ENCODE measurements around the gene FOXB2. TPM values are rescaled to one million over a fixed set of nuclear protein-coding genes. Genes with fewer than 3 reads are reported as not detected.
"Not testable (repeated sequence)": the region's sequence is repeated elsewhere in the genome, so short reads cannot be mapped to it uniquely, and the experiment has no call there.

The FOXB2 gene
- total and polyA plus RNA-seq, 2 of the 13 experiments (the other 11 are each of a cell fraction or from before 2014, with no cell fraction given) = not detected

- H3K27me3 ChIP-seq (ENCODE audit: control insufficient read depth in 1 of 2, insufficient read depth in 2 of 2, low read length in 2 of 2) = 0 out of 5 replicates have a peak, but pooled peaks cover 0 to 5% of the 10 kb centered on the region in 2 experiments
- 0% methylated on average over 1 of the region's 1 CpG for WGBS (ENCODE audit: low lambda C conversion rate)
- H3K36me3 ChIP-seq (replicated peaks in 1 of 2; ENCODE audit: control insufficient read depth in 1 of 2, insufficient read depth in 2 of 2, low read length in 2 of 2) = no peaks in the 10 kb centered on the region
- POLR2A ChIA-PET = no interaction called here
- H3K4me1 ChIP-seq (ENCODE audit: insufficient read depth, low read length) = no peaks in the 10 kb centered on the region
- no peak overlapping the region for H3K4me3 ChIP-seq (replicated peaks in 1 of 3; ENCODE audit: insufficient read depth in 1 of 3, low read depth in 2 of 3, low read length in 3 of 3)
- CTCF ChIA-PET (ENCODE audit: low intra/inter-chr PET ratio, low total read pairs) = no interaction called here
- H3K79me2 ChIP-seq (ENCODE audit: insufficient read depth, low read length) = no peaks in the 10 kb centered on the region
- no peak for TF ChIP-seq ZNF275 (CRISPR knock-in tag; IDR thresholded peaks at IDR 0.05; ENCODE audit: borderline replicate concordance)
- no peak for TF ChIP-seq GABPA (IDR thresholded peaks at IDR 0.05; ENCODE audit: low read depth, low read length)
- TF ChIP-seq GABPA (CRISPR knock-in tag; IDR thresholded peaks at IDR 0.05; ENCODE audit: low read depth) = no peak
- TF ChIP-seq CEBPZ (IDR thresholded peaks at IDR 0.05; ENCODE audit: low read length) = no peak
- no peak for TF ChIP-seq HMGXB4 (CRISPR knock-in tag; IDR thresholded peaks at IDR 0.05; ENCODE audit: borderline replicate concordance in 1 of 2, low read depth in 1 of 2)
- no peak for TF ChIP-seq ATAD3A (CRISPR knock-in tag; IDR thresholded peaks at IDR 0.05)
- no peak for TF ChIP-seq GATA4 (IDR thresholded peaks at IDR 0.05; ENCODE audit: borderline replicate concordance, low read depth)
- TF ChIP-seq ZNF30 (CRISPR knock-in tag; IDR thresholded peaks at IDR 0.05) = no peak
- intact Hi-C loops (cut with micrococcal nuclease; ENCODE audit: unreplicated experiment) (no loop called here), in situ Hi-C loops (cut with HindIII; ENCODE audit: extremely low pct_ligation_motif_present, low pct_unique_long_range_greater_than_20kb) (no loop called here)
- H3K4me2 ChIP-seq (ENCODE audit: low read depth, low read length) = no peak overlapping the region
- H3K9ac ChIP-seq (ENCODE audit: insufficient read depth, low read depth, low read length) = no peak overlapping the region
- FAIRE-seq = no peak
- no peak overlapping the region for H3K27ac ChIP-seq (ENCODE audit: extremely low read length, insufficient read depth, low read length)
- no peak for DNase-seq (ENCODE audit: low spot score)
- no peak overlapping the region for H2AFZ ChIP-seq (ENCODE audit: low read length)
- no TSS peak for BruUV-seq (replicated peaks)
- H3K9me3 ChIP-seq (ENCODE audit: low read length) = no peaks in the 10 kb centered on the region
- no peak for ATAC-seq
- H4K20me1 ChIP-seq (ENCODE audit: insufficient read depth, low read length) = no peaks in the 10 kb centered on the region
These were observed 49.7 kb upstream of the FOXB2 start for GRCh38 chr9:76969716-76970115.

- H3K27me3 ChIP-seq (ENCODE audit: control insufficient read depth in 1 of 2, insufficient read depth in 2 of 2, low read length in 2 of 2); in situ Hi-C loops (cut with HindIII; ENCODE audit: extremely low pct_ligation_motif_present, low pct_unique_long_range_greater_than_20kb); H3K9ac ChIP-seq (ENCODE audit: insufficient read depth, low read depth, low read length); CTCF ChIA-PET (ENCODE audit: low intra/inter-chr PET ratio, low total read pairs); H3K4me1 ChIP-seq (ENCODE audit: insufficient read depth, low read length); H3K9me3 ChIP-seq (ENCODE audit: low read length); H3K36me3 ChIP-seq (replicated peaks in 1 of 2; ENCODE audit: control insufficient read depth in 1 of 2, insufficient read depth in 2 of 2, low read length in 2 of 2); H3K79me2 ChIP-seq (ENCODE audit: insufficient read depth, low read length); BruUV-seq (replicated peaks); FAIRE-seq; H3K4me3 ChIP-seq (replicated peaks in 1 of 3; ENCODE audit: insufficient read depth in 1 of 3, low read depth in 2 of 3, low read length in 3 of 3); intact Hi-C loops (cut with micrococcal nuclease; ENCODE audit: unreplicated experiment); ATAC-seq; DNase-seq (ENCODE audit: low spot score); H3K4me2 ChIP-seq (ENCODE audit: low read depth, low read length); H4K20me1 ChIP-seq (ENCODE audit: insufficient read depth, low read length); H2AFZ ChIP-seq (ENCODE audit: low read length); H3K27ac ChIP-seq (ENCODE audit: extremely low read length, insufficient read depth, low read length); POLR2A ChIA-PET: not testable (repeated sequence)
- 28% methylated on average over 9 of the region's 9 CpGs for WGBS (ENCODE audit: low lambda C conversion rate)
These were observed 40.6 kb upstream of the FOXB2 start for GRCh38 chr9:76978831-76979230.
